Panc1 (cell line): ENCODE measurements around the gene ADCY4. TPM values are rescaled to one million over a fixed set of nuclear protein-coding genes. Genes with fewer than 3 reads are reported as not detected.
A peak's percentile ranks its signal among the peaks of the same experiment; 100 is the strongest.

Experiments
- ATAC-seq: fragments of 200-7000 bp; cut with Tn5 transposase; 2 replicates; pipeline ENCODE4 v1.9.1; 2020; ENCODE audit warnings: mild to moderate bottlenecking, moderate library complexity
- BruUV-seq: library from RNA; stranded (reverse); fragments of 400-500 nt; replicated peaks from 2 replicates; lab custom pipeline; 2021; lab: Mats Ljungman, UMichigan
- CTCF ChIA-PET: fragments of 300-600 bp; sonication (Branson Sonifier 250); formaldehyde crosslinking; loops from one replicate; lab custom pipeline; 2022; ENCODE audit warnings: antibody characterized with exemption; lab: Charles Lee
- POLR2A ChIA-PET: fragments of 300-600 bp; sonication (Branson Sonifier 250); formaldehyde crosslinking; loops from one replicate; lab custom pipeline; 2022; ENCODE audit warnings: antibody characterized with exemption; lab: Charles Lee
- DNase-seq: peaks from one replicate; pipeline ENCODE4 v3.0.0-alpha.2; 2010; ENCODE audit warnings: low read depth, low spot score
- H3K27ac ChIP-seq: 2 replicates; pipeline ENCODE4 v1.5.1; 2011; ENCODE audit warnings: mild to moderate bottlenecking, low read length, inconsistent platforms
- H3K27me3 ChIP-seq: fragments of 200-500 bp; sonication (Bioruptor generic); 2 replicates; pipeline ENCODE4 v1.6.0; 2014; ENCODE audit warnings: low read length, inconsistent platforms; ENCODE audit not compliant: control insufficient read depth, insufficient read depth
- H3K36me3 ChIP-seq: fragments of 200-500 bp; sonication (Bioruptor generic); 2 replicates; pipeline ENCODE4 v1.5.1; 2014; ENCODE audit warnings: inconsistent platforms, mild to moderate bottlenecking, low read length, moderate library complexity; ENCODE audit not compliant: control insufficient read depth, insufficient read depth
- H3K4me1 ChIP-seq: 2 replicates; pipeline ENCODE4 v1.5.1; 2011; ENCODE audit warnings: inconsistent platforms, mild to moderate bottlenecking, low read length, moderate library complexity; ENCODE audit not compliant: control insufficient read depth, insufficient read depth
- H3K4me3 ChIP-seq, 2 experiments: 2 replicates each; pipeline ENCODE4 v1.5.1; 2011 to 2012; ENCODE audit warnings: low read depth in 2 of 2, low read length in 2 of 2, mild to moderate bottlenecking in 2 of 2, inconsistent platforms in 1 of 2, moderate library complexity in 1 of 2
- H3K9me3 ChIP-seq: fragments of 200-500 bp; sonication (Bioruptor generic); 2 replicates; pipeline ENCODE4 v1.5.1; 2014; ENCODE audit warnings: low read depth, mild to moderate bottlenecking, inconsistent platforms, low read length, moderate library complexity; ENCODE audit not compliant: control insufficient read depth, insufficient read depth
- POLR2AphosphoS5 ChIP-seq: IDR thresholded peaks from 2 replicates; pipeline ENCODE4 v1.6.1; 2012; ENCODE audit warnings: mild to moderate bottlenecking, low read depth, low read length, moderate library complexity
- REST ChIP-seq, 2 experiments: IDR thresholded peaks; 2 replicates each; pipeline ENCODE4 v1.6.1; 2011 to 2012; ENCODE audit warnings: low read depth in 2 of 2, control low read depth in 1 of 2, low read length in 1 of 2, mild to moderate bottlenecking in 1 of 2, moderate library complexity in 1 of 2; ENCODE audit not compliant: insufficient read depth in 1 of 2
- SIN3A ChIP-seq: IDR thresholded peaks from 2 replicates; pipeline ENCODE4 v1.6.1; 2012; ENCODE audit warnings: low read depth, mild to moderate bottlenecking, low read length, moderate library complexity, borderline replicate concordance; ENCODE audit not compliant: insufficient read depth
- TCF7L2 ChIP-seq: IDR thresholded peaks from 2 replicates; pipeline ENCODE4 v1.6.1; 2011; ENCODE audit warnings: mild to moderate bottlenecking, low read depth, low read length, inconsistent platforms
- in situ Hi-C: cut with HindIII; loops from 2 replicates; pipeline ENCODE4 v1.10.0; 2016; ENCODE audit warnings: low sequenced_read_pairs, low pct_unique_long_range_greater_than_20kb
- intact Hi-C: fragments of 100-400 bp; cut with micrococcal nuclease; formaldehyde crosslinking; loops from one replicate; pipeline ENCODE4 v1.10.0; 2022; ENCODE audit not compliant: unreplicated experiment
- total RNA-seq: library from RNA; stranded (reverse); gene quantifications from one replicate; pipeline ENCODE4 v1.2.1, GENCODE V29; 2021; ENCODE audit not compliant: unreplicated experiment
- TF ChIP-seq, protein P1 (sequence below): fragments of 450-650 bp; IDR thresholded peaks from 2 replicates; pipeline ENCODE4 v1.5.1; 2017; ENCODE audit warnings: mild to moderate bottlenecking

Gene ADCY4
- total RNA-seq, 1 experiment from 2014 or later, result 0.21 TPM

GRCh38 chr14:24335461-24336171, 745 bp upstream of the ADCY4 start:
- Histone ChIP-seq H3K4me3 (no peak overlapping the region), H3K27ac (no peak overlapping the region), H3K9me3 (no peaks in the 10 kb centered on the region), H3K27me3 (no peaks in the 10 kb centered on the region), H3K36me3 (no peaks in the 10 kb centered on the region), H3K4me1 (peaks cover 3% of the 10 kb centered on the region; the same call in 1 of the 2 replicates)
- BruUV-seq, result no TSS peak
- intact Hi-C loops, result no loop called here
- TF ChIP-seq REST (IDR thresholded peaks at IDR 0.05; ENCODE audit: insufficient read depth in 1 of 2, low read depth in 2 of 2, low read length in 1 of 2) (no peak), SIN3A (no peak), POLR2AphosphoS5 (no peak), TCF7L2 (no peak)
- TF ChIP-seq, protein P1, sequence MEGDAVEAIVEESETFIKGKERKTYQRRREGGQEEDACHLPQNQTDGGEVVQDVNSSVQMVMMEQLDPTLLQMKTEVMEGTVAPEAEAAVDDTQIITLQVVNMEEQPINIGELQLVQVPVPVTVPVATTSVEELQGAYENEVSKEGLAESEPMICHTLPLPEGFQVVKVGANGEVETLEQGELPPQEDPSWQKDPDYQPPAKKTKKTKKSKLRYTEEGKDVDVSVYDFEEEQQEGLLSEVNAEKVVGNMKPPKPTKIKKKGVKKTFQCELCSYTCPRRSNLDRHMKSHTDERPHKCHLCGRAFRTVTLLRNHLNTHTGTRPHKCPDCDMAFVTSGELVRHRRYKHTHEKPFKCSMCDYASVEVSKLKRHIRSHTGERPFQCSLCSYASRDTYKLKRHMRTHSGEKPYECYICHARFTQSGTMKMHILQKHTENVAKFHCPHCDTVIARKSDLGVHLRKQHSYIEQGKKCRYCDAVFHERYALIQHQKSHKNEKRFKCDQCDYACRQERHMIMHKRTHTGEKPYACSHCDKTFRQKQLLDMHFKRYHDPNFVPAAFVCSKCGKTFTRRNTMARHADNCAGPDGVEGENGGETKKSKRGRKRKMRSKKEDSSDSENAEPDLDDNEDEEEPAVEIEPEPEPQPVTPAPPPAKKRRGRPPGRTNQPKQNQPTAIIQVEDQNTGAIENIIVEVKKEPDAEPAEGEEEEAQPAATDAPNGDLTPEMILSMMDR, result no peak
- DNase-seq, result no peak
- POLR2A ChIA-PET, result no interaction called here
- ATAC-seq, result no peak
- in situ Hi-C loops, result loop anchor here (10.0 kb wide), 1 partner anchor 99 kb away; no protein-coding TSS in a partner anchor
- CTCF ChIA-PET, result interaction anchor here (1.0 kb wide), 1 partner anchor 12 kb away, joined by 6 read pairs; no protein-coding TSS in a partner anchor

- intact Hi-C loops, result loop anchor here (2.0 kb wide), 1 partner anchor 98 kb away; no protein-coding TSS in a partner anchor
These were observed 2.4 kb downstream of the ADCY4 start for GRCh38 chr14:24332268-24332993.

More at GRCh38 chr14:24332268-24332993, 2.4 kb downstream of the ADCY4 start:
- Histone ChIP-seq H3K9me3 (no peaks in the 10 kb centered on the region), H3K4me3 (no peak overlapping the region), H3K27me3 (no peaks in the 10 kb centered on the region), H3K4me1 (peaks cover 3% of the 10 kb centered on the region; the same call in 1 of the 2 replicates), H3K36me3 (no peaks in the 10 kb centered on the region), H3K27ac (no peak overlapping the region)
- in situ Hi-C loops, result loop anchor here (10.0 kb wide), 1 partner anchor 102 kb away; no protein-coding TSS in a partner anchor
- TF ChIP-seq, protein P1, result peak; percentile 79
- TF ChIP-seq SIN3A, result no peak
- ATAC-seq (peak; percentile 83), DNase-seq (peak; percentile 48)
- ChIA-PET POLR2A (no interaction called here), CTCF (interaction anchor here (0.6 to 1.8 kb wide), 9 partner anchors 11 to 105 kb away, joined by 3 to 28 read pairs (median 5); no protein-coding TSS in a partner anchor)
- no TSS peak for BruUV-seq
